ENCODE data around the gene TIGD1. TPM values are rescaled to one million over a fixed set of nuclear protein-coding genes. Genes with fewer than 3 reads are reported as not detected.
A peak's percentile ranks its signal among the peaks of the same experiment; 100 is the strongest.

The TIGD1 gene
- polyA plus RNA-seq, 3 donors: 1.6 to 4.1 (median 2.1) TPM

DNA sequence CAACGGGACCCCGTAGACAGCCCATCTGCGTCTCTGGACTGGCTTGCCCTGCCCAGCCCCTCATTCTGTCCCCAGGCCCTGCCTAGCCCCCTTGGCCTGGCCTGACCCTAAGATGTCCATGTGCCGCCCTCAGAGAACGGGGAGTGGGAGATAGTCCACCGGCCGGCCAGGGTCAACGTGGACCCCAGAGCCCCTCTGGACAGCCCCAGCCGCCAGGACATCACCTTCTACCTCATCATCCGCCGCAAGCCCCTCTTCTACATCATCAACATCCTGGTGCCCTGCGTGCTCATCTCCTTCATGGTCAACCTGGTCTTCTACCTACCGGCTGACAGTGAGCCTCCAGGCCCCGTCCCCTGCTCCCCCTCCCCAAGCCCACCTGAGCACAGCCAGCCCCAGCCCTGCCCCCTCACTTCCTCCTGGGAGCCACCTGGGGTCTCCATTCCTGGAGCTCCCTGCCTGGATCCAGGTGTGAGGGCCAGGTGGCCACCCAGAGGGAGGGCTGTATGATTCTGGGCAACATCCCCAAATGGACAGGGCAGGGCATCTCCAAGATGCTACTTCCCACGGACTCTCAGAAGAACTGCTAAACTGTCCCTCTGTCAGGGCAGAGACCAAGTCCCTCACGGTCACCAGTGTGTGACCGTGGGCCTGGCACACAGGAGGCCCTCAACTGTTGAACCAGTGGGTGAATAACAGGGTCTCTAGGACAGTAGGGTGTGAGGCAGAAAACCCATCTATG lies 20.4 kb downstream of the TIGD1 start:
- Mint-ChIP-seq H3K27me3 (ENCODE audit: low read depth in 3 of 3) (peaks cover 12 to 34% (median 16%) of the 10 kb centered on the region in 3 donors), H3K9me3 (peaks cover 0 to 5% (median 0%) of the 10 kb centered on the region in 7 donors), H3K36me3 (no peaks in the 10 kb centered on the region), H3K27ac (no peak overlapping the region), H3K4me3 (no peak overlapping the region), H3K4me1 (peaks cover 2% of the 10 kb centered on the region)
- no peak overlapping the region for H3K4me3 ChIP-seq (replicated peaks in 1 of 3; ENCODE audit: low read depth in 2 of 3, low read length in 3 of 3)
- H3K36me3 ChIP-seq (replicated peaks in 1 of 2; ENCODE audit: control insufficient read depth in 1 of 2, insufficient read depth in 2 of 2, low read length in 2 of 2): no peaks in the 10 kb centered on the region
- intact Hi-C loops (cut with micrococcal nuclease): no loop called here
- DNase-seq: no peak
- H3K4me2 ChIP-seq (replicated peaks; ENCODE audit: extremely low read depth, low read length, poor library complexity, severe bottlenecking): no peak overlapping the region
- H3K27me3 ChIP-seq (ENCODE audit: control insufficient read depth in 2 of 2, insufficient read depth in 2 of 2, low read length in 2 of 2): peaks cover 2 to 16% of the 10 kb centered on the region in 2 donors
- no peaks in the 10 kb centered on the region for H3K4me1 ChIP-seq (ENCODE audit: control insufficient read depth in 1 of 2, insufficient read depth in 2 of 2, low read length in 2 of 2)
- TF ChIP-seq, protein P1, sequence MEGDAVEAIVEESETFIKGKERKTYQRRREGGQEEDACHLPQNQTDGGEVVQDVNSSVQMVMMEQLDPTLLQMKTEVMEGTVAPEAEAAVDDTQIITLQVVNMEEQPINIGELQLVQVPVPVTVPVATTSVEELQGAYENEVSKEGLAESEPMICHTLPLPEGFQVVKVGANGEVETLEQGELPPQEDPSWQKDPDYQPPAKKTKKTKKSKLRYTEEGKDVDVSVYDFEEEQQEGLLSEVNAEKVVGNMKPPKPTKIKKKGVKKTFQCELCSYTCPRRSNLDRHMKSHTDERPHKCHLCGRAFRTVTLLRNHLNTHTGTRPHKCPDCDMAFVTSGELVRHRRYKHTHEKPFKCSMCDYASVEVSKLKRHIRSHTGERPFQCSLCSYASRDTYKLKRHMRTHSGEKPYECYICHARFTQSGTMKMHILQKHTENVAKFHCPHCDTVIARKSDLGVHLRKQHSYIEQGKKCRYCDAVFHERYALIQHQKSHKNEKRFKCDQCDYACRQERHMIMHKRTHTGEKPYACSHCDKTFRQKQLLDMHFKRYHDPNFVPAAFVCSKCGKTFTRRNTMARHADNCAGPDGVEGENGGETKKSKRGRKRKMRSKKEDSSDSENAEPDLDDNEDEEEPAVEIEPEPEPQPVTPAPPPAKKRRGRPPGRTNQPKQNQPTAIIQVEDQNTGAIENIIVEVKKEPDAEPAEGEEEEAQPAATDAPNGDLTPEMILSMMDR (IDR thresholded peaks at IDR 0.05): no peak
- H2AFZ ChIP-seq (ENCODE audit: insufficient read depth, low read depth, low read length, poor library complexity, severe bottlenecking): no peak overlapping the region
- H4K20me1 ChIP-seq (ENCODE audit: insufficient read depth, low read length): no peaks in the 10 kb centered on the region
- 97% methylated on average over 14 of the region's 17 CpGs for WGBS (ENCODE audit: insufficient coverage)
- H3K27ac ChIP-seq (ENCODE audit: low read depth in 1 of 2, low read length in 2 of 2): no peak overlapping the region
- H3K9me3 ChIP-seq (replicated peaks in 1 of 2; ENCODE audit: control insufficient read depth in 1 of 2, insufficient read depth in 1 of 2, low read length in 2 of 2): no peaks in the 10 kb centered on the region
- no peak overlapping the region for H3K9ac ChIP-seq (ENCODE audit: insufficient read depth, low read length, poor library complexity, severe bottlenecking)
- no peaks in the 10 kb centered on the region for H3K79me2 ChIP-seq (ENCODE audit: insufficient read depth, low read length)

DNA sequence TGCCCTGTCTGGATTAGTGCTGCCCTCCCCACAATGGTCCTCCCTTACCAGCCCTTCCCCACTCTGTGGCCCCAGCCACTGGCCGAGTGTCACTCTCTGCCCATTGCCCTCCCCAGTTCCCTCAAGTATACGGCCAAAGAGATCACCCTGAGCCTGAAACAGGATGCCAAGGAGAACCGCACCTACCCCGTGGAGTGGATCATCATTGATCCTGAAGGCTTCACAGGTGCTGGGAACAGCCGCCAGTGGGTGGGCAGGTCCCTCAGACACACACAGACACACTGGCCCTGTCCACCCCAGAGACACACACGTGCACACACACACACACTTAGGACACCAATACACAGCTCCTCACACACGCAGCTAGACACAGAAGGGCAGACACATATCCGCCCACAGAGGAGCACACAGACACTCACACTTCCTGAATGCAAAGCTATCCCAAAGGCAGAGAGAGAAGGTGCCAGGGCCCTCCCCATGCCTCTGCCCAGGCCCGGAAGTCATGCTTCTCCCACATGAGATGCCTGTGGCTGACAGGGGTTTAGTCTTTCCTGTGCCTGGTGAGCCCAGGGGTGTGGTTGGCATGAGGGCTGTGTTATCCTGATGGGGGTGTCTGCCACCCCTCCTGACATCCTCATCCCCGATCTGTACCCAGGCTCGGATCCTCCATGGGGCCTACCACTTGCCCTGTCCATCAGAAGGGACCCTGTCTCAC lies 21.5 kb downstream of the TIGD1 start:
- no peak overlapping the region for H2AFZ ChIP-seq (ENCODE audit: insufficient read depth, low read depth, low read length, poor library complexity, severe bottlenecking)
- intact Hi-C loops (cut with micrococcal nuclease): no loop called here
- no peaks in the 10 kb centered on the region for H3K36me3 ChIP-seq (replicated peaks in 1 of 2; ENCODE audit: control insufficient read depth in 1 of 2, insufficient read depth in 2 of 2, low read length in 2 of 2)
- no peaks in the 10 kb centered on the region for H4K20me1 ChIP-seq (ENCODE audit: insufficient read depth, low read length)
- peaks cover 11 to 26% of the 10 kb centered on the region in 2 donors for H3K27me3 ChIP-seq (ENCODE audit: control insufficient read depth in 2 of 2, insufficient read depth in 2 of 2, low read length in 2 of 2)
- no peak overlapping the region for H3K27ac ChIP-seq (ENCODE audit: low read depth in 1 of 2, low read length in 2 of 2)
- TF ChIP-seq, protein P1 (IDR thresholded peaks at IDR 0.05): no peak
- no peaks in the 10 kb centered on the region for H3K9me3 ChIP-seq (replicated peaks in 1 of 2; ENCODE audit: control insufficient read depth in 1 of 2, insufficient read depth in 1 of 2, low read length in 2 of 2)
- H3K9me3 Mint-ChIP-seq: peaks cover 0 to 8% (median 0%) of the 10 kb centered on the region in 7 donors
- H3K4me1 ChIP-seq (ENCODE audit: control insufficient read depth in 1 of 2, insufficient read depth in 2 of 2, low read length in 2 of 2): peaks cover 0 to 6% of the 10 kb centered on the region in 2 donors
- no peak overlapping the region for H3K4me3 ChIP-seq (replicated peaks in 1 of 3; ENCODE audit: low read depth in 2 of 3, low read length in 3 of 3)
- H3K36me3 Mint-ChIP-seq: no peaks in the 10 kb centered on the region
- H3K4me2 ChIP-seq (replicated peaks; ENCODE audit: extremely low read depth, low read length, poor library complexity, severe bottlenecking): no peak overlapping the region
- H3K9ac ChIP-seq (ENCODE audit: insufficient read depth, low read length, poor library complexity, severe bottlenecking): no peak overlapping the region
- peaks cover 23 to 42% (median 26%) of the 10 kb centered on the region in 3 donors for H3K27me3 Mint-ChIP-seq (ENCODE audit: low read depth in 3 of 3)
- H3K79me2 ChIP-seq (ENCODE audit: insufficient read depth, low read length): no peaks in the 10 kb centered on the region
- H3K4me1 Mint-ChIP-seq: peaks cover 7% of the 10 kb centered on the region
- peak overlapping the region in 2 of 7 donors; percentile 7 to 70 for H3K27ac Mint-ChIP-seq
- WGBS (ENCODE audit: insufficient coverage): 66% methylated on average over 8 of the region's 11 CpGs
- H3K4me3 Mint-ChIP-seq: no peak overlapping the region
- no peak for DNase-seq
